HG03097 (cell line): ENCODE measurements around the gene RSPRY1.
"Not testable (repeated sequence)": the region's sequence is repeated elsewhere in the genome, so short reads cannot be mapped to it uniquely, and the experiment has no call there.

Experiments used
- ATAC-seq: cut with Tn5 transposase; IDR thresholded peaks from one replicate; pipeline ENCODE4 v1.9.1; 2021; ENCODE audit not compliant: unreplicated experiment, low FRiP score

The RSPRY1 gene

GRCh38 chr16:57268804-57269800 lies 83.0 kb downstream of the RSPRY1 start:
- no peak for ATAC-seq

- ATAC-seq: no peak
These were observed 84.3 kb downstream of the RSPRY1 start for GRCh38 chr16:57270221-57271062.

GRCh38 chr16:57271063-57271345 lies 84.9 kb downstream of the RSPRY1 start:
- ATAC-seq: no peak

- no peak for ATAC-seq
These were observed 85.9 kb downstream of the RSPRY1 start for GRCh38 chr16:57271867-57272495.

DNA sequence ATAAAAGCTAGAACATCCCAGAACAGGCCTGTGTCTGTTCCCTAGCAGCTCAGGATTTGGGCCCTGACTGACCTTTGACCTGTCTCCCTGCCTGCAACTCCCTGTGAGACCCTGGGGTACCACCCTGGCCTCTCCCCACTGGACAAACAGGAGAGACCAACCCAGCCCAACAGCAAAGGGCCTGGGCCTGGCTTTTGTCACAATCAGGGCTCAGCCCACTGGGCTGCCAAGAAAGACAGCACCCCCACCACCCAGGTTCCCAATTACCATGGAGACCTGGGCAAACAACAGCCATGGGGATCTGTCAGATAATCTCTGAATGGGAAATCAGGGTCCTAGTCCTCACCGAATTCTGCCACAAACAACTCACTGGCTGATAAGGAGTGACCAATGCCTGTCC lies 87.2 kb downstream of the RSPRY1 start:
- ATAC-seq: no peak

DNA sequence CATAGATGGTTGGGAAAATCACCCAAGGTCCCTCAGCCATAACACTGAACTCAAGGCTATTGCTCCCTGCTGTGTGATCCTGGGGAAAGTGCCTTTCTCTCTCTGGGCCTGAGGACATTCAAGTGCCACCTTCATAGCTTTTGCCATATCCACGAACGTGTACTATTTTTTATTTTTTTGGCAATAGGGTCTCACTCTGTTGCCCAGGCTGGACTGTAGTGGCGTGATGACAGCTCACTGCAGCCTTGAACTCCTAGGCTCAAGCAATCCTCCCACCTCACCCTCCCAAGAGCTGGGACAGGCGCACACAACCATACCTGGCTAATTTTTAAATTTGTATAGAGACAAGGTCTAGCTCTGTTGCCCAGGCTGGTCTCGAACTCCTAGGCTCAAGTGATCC lies 87.7 kb downstream of the RSPRY1 start:
- ATAC-seq: no peak

DNA sequence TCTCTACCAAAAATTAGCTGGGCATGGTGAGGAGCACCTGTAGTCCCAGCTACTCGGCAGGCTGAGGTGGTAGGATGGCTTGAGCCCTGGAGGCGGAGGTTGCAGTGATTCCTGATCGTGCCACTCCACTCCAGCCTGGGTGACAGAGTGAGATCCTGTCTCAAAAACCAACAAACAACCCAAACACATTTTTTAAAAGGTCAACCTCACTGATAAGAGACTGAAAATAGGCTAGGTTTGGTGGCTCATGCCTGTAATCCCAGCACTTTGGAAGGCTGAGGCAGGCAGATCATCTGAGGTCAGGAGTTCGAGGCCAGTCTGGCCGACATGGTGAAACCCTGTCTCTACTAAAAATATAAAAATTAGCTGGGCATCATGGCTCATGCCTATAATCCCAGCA lies 89.8 kb downstream of the RSPRY1 start:
- ATAC-seq: not testable (repeated sequence)

DNA sequence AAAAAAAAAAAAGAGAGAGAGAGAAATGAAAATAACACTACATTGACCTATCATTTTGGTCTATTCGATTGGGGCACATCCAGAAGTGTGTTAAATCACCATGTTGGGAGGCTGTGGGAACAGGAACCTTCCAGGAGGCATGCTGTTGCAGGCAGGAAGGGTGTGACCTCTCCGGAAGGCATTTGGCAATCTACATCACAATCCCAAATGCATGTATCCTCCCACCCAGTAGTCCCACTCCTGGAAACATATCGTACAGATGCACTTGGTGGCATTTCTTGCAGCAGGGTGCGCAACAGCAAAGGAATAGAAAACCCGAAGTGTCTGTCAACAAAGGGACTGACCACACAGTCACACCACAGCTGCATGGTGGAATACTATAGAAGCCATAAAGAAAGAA lies 90.5 kb downstream of the RSPRY1 start:
- no peak for ATAC-seq

DNA sequence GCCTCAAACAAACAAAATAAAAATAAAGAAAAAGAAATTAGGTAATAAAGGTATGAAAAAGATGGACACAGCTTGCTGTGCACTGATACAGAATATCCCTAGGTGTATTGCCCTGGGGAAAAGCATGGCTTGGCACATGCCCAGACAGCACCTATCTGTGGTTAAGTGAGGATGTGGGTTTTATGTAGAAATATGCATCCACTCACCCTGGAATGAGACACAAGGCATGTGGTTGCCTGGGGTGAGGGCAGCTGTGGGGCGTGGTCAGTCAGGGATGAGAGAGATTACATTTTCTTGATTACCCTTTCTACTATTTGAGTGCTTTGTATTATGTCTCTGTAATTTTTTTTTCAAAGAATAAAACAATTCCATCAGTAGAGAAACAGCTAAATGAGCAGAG lies 91.5 kb downstream of the RSPRY1 start:
- ATAC-seq: no peak

GRCh38 chr16:57278494-57278893 lies 92.4 kb downstream of the RSPRY1 start:
- ATAC-seq: no peak

DNA sequence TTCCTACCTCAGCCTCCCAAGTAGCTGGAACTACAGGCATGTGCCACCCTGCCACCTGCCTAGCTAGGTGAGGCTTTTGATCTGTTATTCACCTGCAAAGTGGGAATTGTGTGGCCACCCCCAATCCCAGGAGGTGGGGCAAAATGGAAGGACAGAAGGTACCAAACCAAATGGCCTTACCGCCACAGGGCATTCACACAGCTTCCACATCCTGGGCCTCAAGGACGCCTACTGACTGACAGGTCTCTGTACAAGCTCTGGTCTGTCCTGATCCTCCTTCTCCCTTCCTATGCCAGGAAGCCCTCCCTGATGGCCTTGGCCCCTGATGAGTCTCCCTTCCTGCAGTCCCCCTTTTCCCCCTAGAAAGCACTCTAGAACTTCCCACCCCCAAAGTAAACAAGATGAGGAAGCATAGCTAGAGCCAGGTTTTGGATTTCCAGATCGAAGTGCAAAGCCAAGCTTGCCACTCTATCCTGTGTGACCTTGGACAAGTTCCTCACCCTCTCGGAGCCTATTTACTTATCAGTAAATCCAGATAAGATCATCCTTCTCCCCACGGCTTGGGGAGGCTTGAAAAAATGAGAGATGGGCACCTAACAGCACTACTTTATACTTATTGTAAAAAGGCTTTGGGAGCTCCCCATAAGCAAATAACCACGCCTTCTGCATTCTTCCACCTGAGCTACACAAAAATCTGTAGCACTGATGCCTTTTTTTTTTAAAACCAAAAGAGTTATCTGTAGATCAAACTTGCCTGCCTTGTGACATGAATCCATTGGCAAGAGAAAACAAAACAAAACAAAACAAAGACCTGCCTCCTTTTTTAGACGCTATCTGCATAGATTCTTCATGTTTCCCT lies 93.9 kb downstream of the RSPRY1 start:
- no peak for ATAC-seq

DNA sequence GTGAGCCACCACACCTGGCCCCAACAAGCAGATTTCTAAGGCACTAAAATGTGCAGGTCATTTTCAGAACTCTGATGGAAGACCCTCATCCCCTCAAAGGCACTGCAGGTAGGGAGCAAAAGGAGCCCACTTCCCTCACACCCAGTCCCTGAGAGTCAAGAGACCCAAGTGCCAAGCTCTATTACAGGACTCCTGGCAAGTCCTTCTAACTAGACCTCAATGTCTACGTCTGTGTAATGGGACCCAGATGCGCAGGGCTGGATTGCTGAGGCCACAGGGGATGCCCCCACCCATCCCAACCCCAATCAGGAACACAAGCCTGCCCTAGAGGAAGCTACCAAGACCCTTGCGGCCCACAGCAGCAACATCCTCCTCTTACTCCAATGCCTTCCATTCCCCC lies 95.7 kb downstream of the RSPRY1 start:
- ATAC-seq: no peak

GRCh38 chr16:57282510-57283213 lies 96.5 kb downstream of the RSPRY1 start:
- no peak for ATAC-seq

- no peak for ATAC-seq
These were observed 97.3 kb downstream of the RSPRY1 start for GRCh38 chr16:57283214-57283958.

DNA sequence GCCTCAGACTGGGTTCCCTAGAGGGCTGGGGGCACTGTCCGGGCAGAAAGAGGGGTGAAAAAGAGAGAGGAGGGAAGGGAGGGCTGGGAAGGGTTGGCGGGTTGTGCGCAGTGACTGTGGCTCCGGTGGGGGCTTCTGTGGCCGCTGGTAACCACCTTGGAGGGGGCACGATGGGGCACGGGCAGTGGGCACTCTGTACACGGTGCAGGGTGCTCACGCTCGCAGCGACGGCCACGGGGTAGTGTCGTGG lies 97.8 kb downstream of the RSPRY1 start:
- ATAC-seq: no peak

- ATAC-seq: no peak
These were observed 98.3 kb downstream of the RSPRY1 start, which contains the start of gene PLLP for GRCh38 chr16:57284209-57284951. Gene PLLP (minus strand): TSS chr16:57284672. CDS start chr16:57284540, 132 bp downstream.

DNA sequence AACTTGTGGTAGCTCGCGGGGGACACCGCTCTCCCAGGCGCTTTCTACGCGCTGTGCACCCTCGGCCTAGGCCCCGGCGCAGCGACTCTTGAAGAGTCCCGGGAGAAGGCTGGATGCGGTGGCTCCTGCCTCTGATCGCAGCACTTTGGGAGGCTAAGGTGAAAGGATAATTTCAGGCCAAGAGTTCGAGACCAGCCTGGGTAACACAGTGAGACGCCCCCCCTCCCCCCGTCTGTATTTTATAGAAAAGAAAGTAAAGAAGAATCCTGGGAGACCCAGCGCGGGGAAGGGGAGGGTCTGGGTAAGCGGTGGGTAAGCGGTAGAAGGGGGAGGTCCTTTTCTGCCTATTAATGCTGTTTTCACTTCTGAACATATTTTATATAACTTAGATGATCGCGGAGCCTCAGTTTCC lies 98.8 kb downstream of the RSPRY1 start:
- ATAC-seq: no peak

GRCh38 chr16:57285379-57285778 lies 99.2 kb downstream of the RSPRY1 start:
- ATAC-seq: no peak
